Neural cell (in vitro differentiated cells): ENCODE results near the gene TAGLN. TPM values are rescaled to one million over a fixed set of nuclear protein-coding genes. Genes with fewer than 3 reads are reported as not detected.

Experiments used
- H2AFZ ChIP-seq: fragments of 200-600, 300-800 bp; sonication (generic), shearing (Covaris generic); 2 replicates; pipeline ENCODE4 v1.6.0; 2014; ENCODE audit warnings: low read depth, mild to moderate bottlenecking, antibody characterized with exemption, low read length, moderate library complexity
- H3F3A ChIP-seq: fragments of 200-600 bp; shearing (Covaris generic); 2 replicates; pipeline ENCODE4 v1.6.1; 2016; ENCODE audit warnings: mild to moderate bottlenecking, moderate library complexity, mixed read lengths, antibody characterized with exemption, low read length; ENCODE audit not compliant: insufficient read depth, poor library complexity, severe bottlenecking
- H3K27ac ChIP-seq: fragments of 200-600, 300-800 bp; sonication (generic), shearing (Covaris generic); 2 replicates; pipeline ENCODE4 v1.5.1; 2014; ENCODE audit warnings: mild to moderate bottlenecking, low read length, moderate library complexity
- H3K27me3 ChIP-seq: fragments of 300-800, 200-600 bp; sonication (generic), shearing (Covaris generic); 2 replicates; pipeline ENCODE4 v1.6.0; 2014; ENCODE audit warnings: mild to moderate bottlenecking, low read depth, low read length, moderate library complexity; ENCODE audit not compliant: insufficient read depth
- H3K36me3 ChIP-seq: fragments of 300-800, 200-600 bp; sonication (generic), shearing (Covaris generic); 2 replicates; pipeline ENCODE4 v1.5.1; 2014; ENCODE audit warnings: mild to moderate bottlenecking, antibody characterized with exemption, low read length, moderate library complexity; ENCODE audit not compliant: insufficient read depth
- H3K4me2 ChIP-seq: fragments of 300-800, 200-600 bp; sonication (generic), shearing (Covaris generic); 2 replicates; pipeline ENCODE4 v1.6.0; 2014; ENCODE audit warnings: mild to moderate bottlenecking, low read length
- H3K4me3 ChIP-seq: fragments of 300-800, 200-600 bp; sonication (generic), shearing (Covaris generic); 2 replicates; pipeline ENCODE4 v1.5.1; 2014; ENCODE audit warnings: mild to moderate bottlenecking, low read length, moderate library complexity
- H3K79me2 ChIP-seq: fragments of 200-600 bp; shearing (Covaris generic); replicated peaks from 2 replicates; pipeline ENCODE4 v1.6.0; 2014; ENCODE audit warnings: mild to moderate bottlenecking, low read length, moderate library complexity; ENCODE audit not compliant: insufficient read depth
- H3K9ac ChIP-seq: fragments of 300-800, 200-600 bp; sonication (generic), shearing (Covaris generic); 2 replicates; pipeline ENCODE4 v1.6.1; 2016; ENCODE audit warnings: mild to moderate bottlenecking, low read length, mixed read lengths
- H3K9me2 ChIP-seq: fragments of 200-600 bp; shearing (Covaris generic); 2 replicates; pipeline ENCODE4 v1.6.1; 2016; ENCODE audit warnings: mild to moderate bottlenecking, low read length, mixed read lengths; ENCODE audit not compliant: insufficient read depth
- H3K9me3 ChIP-seq: fragments of 200-600, 300-800 bp; sonication (generic), shearing (Covaris generic); 2 replicates; pipeline ENCODE4 v1.6.1; 2016; ENCODE audit warnings: mild to moderate bottlenecking, mixed run types, low read length, moderate library complexity, mixed read lengths
- H4K20me1 ChIP-seq: fragments of 200-600 bp; shearing (Covaris generic); 2 replicates; pipeline ENCODE4 v1.6.1; 2016; ENCODE audit warnings: mild to moderate bottlenecking, mixed run types; ENCODE audit not compliant: insufficient read depth
- CTCF ChIP-seq: fragments of 450-650 bp; IDR thresholded peaks from 2 replicates; pipeline ENCODE4 v1.5.1; 2014; ENCODE audit warnings: antibody characterized with exemption, mild to moderate bottlenecking, moderate library complexity; ENCODE audit not compliant: poor library complexity, severe bottlenecking
- EP300 ChIP-seq: fragments of 450-650 bp; conservative IDR thresholded peaks from 2 replicates; pipeline ENCODE4 v1.6.1; 2014; ENCODE audit warnings: antibody characterized with exemption, mild to moderate bottlenecking, moderate library complexity; ENCODE audit not compliant: poor library complexity, severe bottlenecking
- EZH2 ChIP-seq: fragments of 200-600, 300-800 bp; shearing (Covaris generic), sonication (generic); IDR thresholded peaks from 2 replicates; pipeline ENCODE4 v1.6.1; 2014; ENCODE audit warnings: antibody characterized with exemption, low read length, borderline replicate concordance, mild to moderate bottlenecking; ENCODE audit not compliant: insufficient read depth, poor library complexity, severe bottlenecking
- MXI1 ChIP-seq: fragments of 450-650 bp; conservative IDR thresholded peaks from 2 replicates; pipeline ENCODE4 v1.6.1; 2014; ENCODE audit warnings: antibody characterized with exemption, mild to moderate bottlenecking; ENCODE audit not compliant: poor library complexity, severe bottlenecking
- POLR2AphosphoS5 ChIP-seq: IDR thresholded peaks from 2 replicates; pipeline ENCODE4 v1.6.1; 2012
- RAD21 ChIP-seq: fragments of 450-650 bp; conservative IDR thresholded peaks from 2 replicates; pipeline ENCODE4 v1.6.1; 2014; ENCODE audit warnings: antibody characterized with exemption, mild to moderate bottlenecking, moderate library complexity
- REST ChIP-seq: IDR thresholded peaks from 2 replicates; pipeline ENCODE4 v1.6.1; 2012; ENCODE audit warnings: borderline replicate concordance
- SMC3 ChIP-seq: fragments of 450-650 bp; conservative IDR thresholded peaks from 2 replicates; pipeline ENCODE4 v1.6.1; 2014; ENCODE audit warnings: antibody characterized with exemption, mild to moderate bottlenecking, moderate library complexity; ENCODE audit not compliant: poor library complexity
- TAF1 ChIP-seq: IDR thresholded peaks from 2 replicates; pipeline ENCODE4 v1.6.1; 2012; ENCODE audit warnings: low read depth
- polyA plus RNA-seq: library from polyadenylated mRNA; depleted of rRNA; stranded (reverse); fragments of >200 nt; gene quantifications from 2 replicates; pipeline ENCODE4 v1.2.3, GENCODE V29; 2014

The TAGLN gene
- polyA plus RNA-seq, 1 donor from 2014 or later = 15.7 TPM

GRCh38 chr11:117189941-117190544 is 9.1 kb upstream of the TAGLN start:
- Histone ChIP-seq H3K9ac (no peak overlapping the region), H3K9me2 (no peaks in the 10 kb centered on the region), H3K4me3 (no peak overlapping the region), H3K79me2 (no peaks in the 10 kb centered on the region), H4K20me1 (no peaks in the 10 kb centered on the region), H2AFZ (no peak overlapping the region), H3K4me2 (no peak overlapping the region), H3K27ac (no peak overlapping the region), H3K36me3 (no peaks in the 10 kb centered on the region), H3K9me3 (no peaks in the 10 kb centered on the region), H3F3A (no peaks in the 10 kb centered on the region), H3K27me3 (no peaks in the 10 kb centered on the region)
- TF ChIP-seq CTCF (no peak), EP300 (no peak), TAF1 (no peak), SMC3 (no peak)

GRCh38 chr11:117191680-117192400 is 7.3 kb upstream of the TAGLN start:
- TF ChIP-seq MXI1 = no peak
- H4K20me1 ChIP-seq = no peaks in the 10 kb centered on the region
- no peak overlapping the region for H3K4me3 ChIP-seq
- H3K27ac ChIP-seq = no peak overlapping the region
- no peaks in the 10 kb centered on the region for H3K79me2 ChIP-seq
- H3K9me3 ChIP-seq = no peaks in the 10 kb centered on the region
- H3K27me3 ChIP-seq = no peaks in the 10 kb centered on the region
- H3K9me2 ChIP-seq = no peaks in the 10 kb centered on the region
- no peaks in the 10 kb centered on the region for H3F3A ChIP-seq
- no peak overlapping the region for H3K9ac ChIP-seq
- no peaks in the 10 kb centered on the region for H3K36me3 ChIP-seq
- no peak overlapping the region for H3K4me2 ChIP-seq
- H2AFZ ChIP-seq = no peak overlapping the region

- Histone ChIP-seq H4K20me1 (no peaks in the 10 kb centered on the region), H3K9me3 (no peaks in the 10 kb centered on the region), H3K4me3 (no peak overlapping the region), H3K4me2 (no peak overlapping the region), H3K27ac (no peak overlapping the region), H3F3A (no peaks in the 10 kb centered on the region), H2AFZ (no peak overlapping the region), H3K79me2 (no peaks in the 10 kb centered on the region), H3K36me3 (no peaks in the 10 kb centered on the region), H3K9ac (no peak overlapping the region), H3K27me3 (no peaks in the 10 kb centered on the region), H3K9me2 (no peaks in the 10 kb centered on the region)
- TF ChIP-seq POLR2AphosphoS5 (no peak), EZH2 (no peak), CTCF (no peak), TAF1 (no peak), RAD21 (no peak), EP300 (no peak), REST (no peak), MXI1 (no peak), SMC3 (no peak)
Observed at GRCh38 chr11:117192401-117192875, 6.7 kb upstream of the TAGLN start.
